Measurements from ENCODE around the gene RAB6B. TPM values are rescaled to one million over a fixed set of nuclear protein-coding genes. Genes with fewer than 3 reads are reported as not detected.

The RAB6B gene
- total RNA-seq, 1 experiment from 2014 or later, result 14.1 TPM

DNA sequence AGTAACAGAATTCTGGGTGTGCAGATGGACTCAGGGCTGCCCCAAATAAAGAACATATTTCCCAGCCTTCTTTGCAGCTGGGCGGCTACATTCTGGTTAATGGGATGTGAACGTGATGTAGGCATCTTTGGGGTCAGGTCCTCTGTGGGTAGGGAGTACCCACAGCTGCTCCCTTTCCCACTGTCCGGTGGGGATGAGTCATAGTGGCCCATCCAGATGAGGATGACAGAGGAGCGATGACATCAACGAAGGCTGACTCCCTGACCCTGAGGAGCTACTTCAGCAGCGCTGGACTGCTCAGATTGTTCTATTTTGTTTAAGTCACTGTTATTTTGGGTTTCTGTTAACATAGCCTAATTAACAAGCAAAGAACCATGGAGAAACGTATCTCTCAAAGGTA, 52.0 kb downstream of the RAB6B start:
- H3K9me3 ChIP-seq (ENCODE audit: control insufficient read depth in 1 of 2, insufficient read depth in 1 of 2, low read depth in 1 of 2, low read length in 2 of 2), result no peaks in the 10 kb centered on the region
- DNase-seq (ENCODE audit: low read depth, low spot score) (no peak), ATAC-seq (no peak)
- no peak overlapping the region for H3K4me2 ChIP-seq (ENCODE audit: low read length)
- ChIA-PET POLR2A (no interaction called here), RAD21 (ENCODE audit: low non-redundant PET in 1 of 2, low total read pairs in 2 of 2, uncharacterized antibody in 2 of 2, unreplicated experiment in 2 of 2) (no interaction called here), CTCF (no interaction called here)
- no peaks in the 10 kb centered on the region for H3K9me2 ChIP-seq (ENCODE audit: insufficient read depth)
- no peak overlapping the region for H3K4me3 ChIP-seq (replicated peaks in 1 of 2; ENCODE audit: low read depth in 1 of 2, low read length in 2 of 2)
- intact Hi-C loops (cut with micrococcal nuclease), result no loop called here
- H3K9ac ChIP-seq (ENCODE audit: low read length), result no peak overlapping the region
- H4K20me1 ChIP-seq (ENCODE audit: insufficient read depth), result no peaks in the 10 kb centered on the region
- no peaks in the 10 kb centered on the region for H3K4me1 ChIP-seq (ENCODE audit: control insufficient read depth in 1 of 2, insufficient read depth in 2 of 2, low read length in 2 of 2)
- no peak overlapping the region for H3K27ac ChIP-seq (ENCODE audit: low read depth, low read length)
- BruUV-seq (replicated peaks), result no TSS peak
- H3K79me2 ChIP-seq (ENCODE audit: insufficient read depth, low read length), result no peaks in the 10 kb centered on the region
- TF ChIP-seq SIN3A (IDR thresholded peaks at IDR 0.05; ENCODE audit: low read depth) (no peak), EZH2phosphoT487 (IDR thresholded peaks at IDR 0.05; ENCODE audit: borderline replicate concordance) (no peak), SRF (IDR thresholded peaks at IDR 0.05; ENCODE audit: low read depth) (no peak), REST (IDR thresholded peaks at IDR 0.05; ENCODE audit: low read depth) (no peak), ELF1 (IDR thresholded peaks at IDR 0.05; ENCODE audit: borderline replicate concordance, low read depth) (no peak), EZH2 (IDR thresholded peaks at IDR 0.05) (no peak), CEBPB (IDR thresholded peaks at IDR 0.05; ENCODE audit: low read depth) (no peak), POLR2AphosphoS5 (IDR thresholded peaks at IDR 0.05; ENCODE audit: low read depth, low read length) (no peak), TCF7L2 (IDR thresholded peaks at IDR 0.05; ENCODE audit: borderline replicate concordance, extremely low read depth, insufficient read depth, insufficient read length) (no peak), ZFX (IDR thresholded peaks at IDR 0.05) (no peak)
- TF ChIP-seq, protein P1, sequence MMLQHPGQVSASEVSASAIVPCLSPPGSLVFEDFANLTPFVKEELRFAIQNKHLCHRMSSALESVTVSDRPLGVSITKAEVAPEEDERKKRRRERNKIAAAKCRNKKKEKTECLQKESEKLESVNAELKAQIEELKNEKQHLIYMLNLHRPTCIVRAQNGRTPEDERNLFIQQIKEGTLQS (IDR thresholded peaks at IDR 0.05), result no peak
- no peaks in the 10 kb centered on the region for H3K27me3 ChIP-seq (ENCODE audit: insufficient read depth, low read length)
- H2AFZ ChIP-seq (ENCODE audit: low read depth, low read length, poor library complexity, severe bottlenecking), result no peak overlapping the region
- no peaks in the 10 kb centered on the region for H3K36me3 ChIP-seq (ENCODE audit: control insufficient read depth in 1 of 2, insufficient read depth in 2 of 2, low read length in 2 of 2)

Measured in HCT116 (cell line).